ENCODE data around the gene EEIG1.

- TF ChIP-seq CTCF (IDR thresholded peaks at IDR 0.05; ENCODE audit: insufficient read depth, low read length) (no peak), POLR2AphosphoS5 (IDR thresholded peaks at IDR 0.05; ENCODE audit: low read depth) (peak; percentile 64; the same call in 1 of the 2 replicates)
Observed at GRCh38 chr9:127980706-127981558, at the start of gene EEIG1.

All from HL-60 (cell line).